Natural killer cell (primary cell): ENCODE measurements around the gene BATF2. TPM values are rescaled to one million over a fixed set of nuclear protein-coding genes. Genes with fewer than 3 reads are reported as not detected.
A peak's percentile ranks its signal among the peaks of the same experiment; 100 is the strongest.

Experiments used
- ATAC-seq, 3 donors: fragments of 150-1000 bp in 2 of 3; fragments of 200-7000 bp in 1 of 3; cut with Tn5 transposase; 1 replicate in 1 of 3; 2 replicates in 2 of 3; pipeline ENCODE4 v1.10.0; 2021; ENCODE audit warnings: mild to moderate bottlenecking in 2 of 3, moderate library complexity in 2 of 3
- DNase-seq, 2 donors: peaks; one replicate each; pipeline versions ENCODE4 v3.0.0 to v3.0.0-alpha.2; 2013 to 2021; ENCODE audit warnings: mixed read lengths in 1 of 2
- H3K27ac ChIP-seq: one replicate; pipeline ENCODE4 v1.5.1; 2013; ENCODE audit warnings: mild to moderate bottlenecking, low read length
- H3K27me3 ChIP-seq: one replicate; pipeline ENCODE4 v1.6.1; 2013; ENCODE audit warnings: low read length; ENCODE audit not compliant: control insufficient read depth, insufficient read depth
- H3K36me3 ChIP-seq: one replicate; pipeline ENCODE4 v1.6.1; 2013; ENCODE audit warnings: low read length; ENCODE audit not compliant: control insufficient read depth, insufficient read depth
- H3K4me1 ChIP-seq: one replicate; pipeline ENCODE4 v1.6.1; 2013; ENCODE audit warnings: low read length; ENCODE audit not compliant: control insufficient read depth, insufficient read depth
- H3K4me3 ChIP-seq: one replicate; pipeline ENCODE4 v1.5.1; 2013; ENCODE audit warnings: low read length
- H3K9me3 ChIP-seq: one replicate; pipeline ENCODE4 v1.6.1; 2013; ENCODE audit warnings: low read length; ENCODE audit not compliant: control insufficient read depth, insufficient read depth
- H3K27ac Mint-ChIP-seq, 2 donors: one replicate each; pipeline ENCODE4 v1.8.0; 2022; ENCODE audit warnings: mild to moderate bottlenecking in 2 of 2, mixed read lengths in 2 of 2, moderate library complexity in 1 of 2
- H3K27me3 Mint-ChIP-seq, 2 donors: one replicate each; pipeline ENCODE4 v1.8.0; 2022; ENCODE audit warnings: low read depth in 2 of 2, mixed read lengths in 2 of 2
- H3K36me3 Mint-ChIP-seq: one replicate; pipeline ENCODE4 v1.8.0; 2022; ENCODE audit warnings: mixed read lengths
- H3K4me1 Mint-ChIP-seq, 2 donors: one replicate each; pipeline ENCODE4 v1.8.0; 2022; ENCODE audit warnings: mixed read lengths in 2 of 2
- H3K4me3 Mint-ChIP-seq: one replicate; pipeline ENCODE4 v1.8.0; 2022; ENCODE audit warnings: mild to moderate bottlenecking, moderate library complexity, mixed read lengths
- H3K9me3 Mint-ChIP-seq, 2 donors: one replicate each; pipeline ENCODE4 v1.8.0; 2022; ENCODE audit warnings: mixed read lengths in 2 of 2
- WGBS: methylation state at CpG from one replicate; pipeline ENCODE4 v1.1.7; 2013; ENCODE audit warnings: missing lambda C conversion rate; ENCODE audit not compliant: insufficient coverage; 5-methylcytosine and 5-hydroxymethylcytosine counted together
- intact Hi-C: fragments of 100-400 bp; cut with micrococcal nuclease; formaldehyde crosslinking; loops from one replicate; pipeline ENCODE4 v1.14.2; 2022
- total RNA-seq, 4 donors: library from RNA; stranded (reverse); fragments of 120-200 nt in 1 of 4; gene quantifications; one replicate each; pipeline versions ENCODE4 v1.2.3 to v1.2.4, GENCODE V29; 2013 to 2022
- TF ChIP-seq, protein P1 (sequence below): fragments of 200-600 bp; IDR thresholded peaks from one replicate; pipeline ENCODE4 v1.8.0; 2022; ENCODE audit warnings: antibody characterized with exemption

BATF2 gene
- total RNA-seq, 3 donors from 2014 or later (not counting 1 experiment from before 2014, with no cell fraction given) = 0.30 TPM; not detected in 2

DNA sequence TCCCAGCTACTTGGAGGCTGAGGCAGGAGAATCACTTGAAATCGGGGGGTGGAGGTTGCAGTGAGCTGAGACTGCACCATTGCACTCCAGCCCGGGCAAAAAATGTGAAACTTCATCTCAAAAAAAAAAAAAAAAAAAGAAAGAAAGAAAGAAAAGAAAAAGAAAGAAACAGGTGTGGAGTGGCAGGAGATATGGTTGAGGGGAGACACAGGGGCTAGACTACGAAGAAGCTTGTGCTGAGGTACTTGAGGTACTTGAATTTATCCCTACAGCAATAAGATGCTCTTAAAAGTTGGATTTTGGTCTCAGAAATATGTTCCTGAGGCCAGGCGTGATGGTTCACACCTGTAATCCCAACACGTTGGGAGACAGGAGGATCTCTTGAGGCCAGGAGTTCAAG, 22.6 kb downstream of the BATF2 start:
- H3K36me3 ChIP-seq = no peaks in the 10 kb centered on the region
- H3K27ac ChIP-seq = no peak overlapping the region
- ATAC-seq = no peak
- H3K4me1 Mint-ChIP-seq = no peaks in the 10 kb centered on the region
- TF ChIP-seq, protein P1, sequence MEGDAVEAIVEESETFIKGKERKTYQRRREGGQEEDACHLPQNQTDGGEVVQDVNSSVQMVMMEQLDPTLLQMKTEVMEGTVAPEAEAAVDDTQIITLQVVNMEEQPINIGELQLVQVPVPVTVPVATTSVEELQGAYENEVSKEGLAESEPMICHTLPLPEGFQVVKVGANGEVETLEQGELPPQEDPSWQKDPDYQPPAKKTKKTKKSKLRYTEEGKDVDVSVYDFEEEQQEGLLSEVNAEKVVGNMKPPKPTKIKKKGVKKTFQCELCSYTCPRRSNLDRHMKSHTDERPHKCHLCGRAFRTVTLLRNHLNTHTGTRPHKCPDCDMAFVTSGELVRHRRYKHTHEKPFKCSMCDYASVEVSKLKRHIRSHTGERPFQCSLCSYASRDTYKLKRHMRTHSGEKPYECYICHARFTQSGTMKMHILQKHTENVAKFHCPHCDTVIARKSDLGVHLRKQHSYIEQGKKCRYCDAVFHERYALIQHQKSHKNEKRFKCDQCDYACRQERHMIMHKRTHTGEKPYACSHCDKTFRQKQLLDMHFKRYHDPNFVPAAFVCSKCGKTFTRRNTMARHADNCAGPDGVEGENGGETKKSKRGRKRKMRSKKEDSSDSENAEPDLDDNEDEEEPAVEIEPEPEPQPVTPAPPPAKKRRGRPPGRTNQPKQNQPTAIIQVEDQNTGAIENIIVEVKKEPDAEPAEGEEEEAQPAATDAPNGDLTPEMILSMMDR = no peak
- no peak for DNase-seq
- intact Hi-C loops = no loop called here
- H3K4me3 ChIP-seq = no peak overlapping the region
- no peaks in the 10 kb centered on the region for H3K36me3 Mint-ChIP-seq
- H3K27me3 ChIP-seq = peaks cover 6% of the 10 kb centered on the region
- H3K9me3 ChIP-seq = no peaks in the 10 kb centered on the region
- peaks cover 8% of the 10 kb centered on the region in 2 donors for H3K27me3 Mint-ChIP-seq
- H3K9me3 Mint-ChIP-seq = no peaks in the 10 kb centered on the region
- H3K27ac Mint-ChIP-seq = no peak overlapping the region
- 71% methylated on average over 5 of the region's 5 CpGs for WGBS
- no peak overlapping the region for H3K4me3 Mint-ChIP-seq
- peaks cover 22% of the 10 kb centered on the region for H3K4me1 ChIP-seq

DNA sequence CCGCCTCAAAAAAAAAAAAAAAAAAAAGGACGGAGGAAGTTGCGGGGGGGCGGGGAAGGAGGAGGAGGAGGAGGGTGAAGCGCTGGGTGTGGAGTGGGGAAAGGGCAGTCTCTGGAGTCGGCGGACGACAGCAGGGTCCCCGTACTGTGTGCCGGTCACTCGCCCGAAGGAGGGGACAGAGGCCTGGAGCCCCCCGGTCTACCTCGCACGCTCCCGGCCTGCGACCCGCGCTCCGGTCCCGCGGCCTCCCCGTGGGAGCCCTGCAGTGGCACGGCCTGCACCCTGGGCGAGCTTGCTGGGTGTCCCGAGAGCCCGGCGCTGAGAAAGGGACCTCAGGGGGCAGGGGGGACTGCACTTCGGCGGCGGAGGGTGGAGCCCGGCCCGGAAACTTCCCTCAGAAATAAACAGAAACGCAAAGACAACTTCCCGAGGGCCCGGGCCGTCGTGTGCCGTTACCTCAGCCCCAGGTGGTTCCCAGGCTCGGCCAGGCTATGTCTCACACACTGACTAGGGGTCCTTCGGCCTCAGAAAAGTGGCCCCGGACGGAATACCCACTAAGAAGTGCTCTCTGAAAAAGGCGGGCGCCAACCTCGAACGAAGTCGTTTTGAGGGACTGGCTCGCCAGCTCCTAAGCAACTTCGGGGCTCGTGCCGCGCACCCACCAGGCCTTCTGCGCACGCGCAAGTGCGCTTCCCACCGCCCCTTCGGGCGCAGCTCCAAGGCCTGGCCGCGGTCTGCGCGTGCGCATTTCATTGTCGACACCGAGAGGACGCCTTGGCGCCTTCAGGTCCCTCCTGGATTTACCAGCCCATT, 25.1 kb downstream of the BATF2 start, which contains the start of gene MAJIN:
Gene MAJIN, minus strand, starts transcription at position 688 of the 813 bp plus-strand sequence. CDS start 12,703 bp downstream, outside the sequence.
- Histone ChIP-seq H3K36me3 (no peaks in the 10 kb centered on the region), H3K27ac (peak within 1 kb of the TSS; percentile 51), H3K27me3 (peaks cover 6% of the 10 kb centered on the region), H3K4me3 (peak within 1 kb of the TSS; percentile 46), H3K9me3 (no peaks in the 10 kb centered on the region), H3K4me1 (peaks cover 22% of the 10 kb centered on the region)
- H3K9me3 Mint-ChIP-seq = no peaks in the 10 kb centered on the region
- H3K4me1 Mint-ChIP-seq = no peaks in the 10 kb centered on the region
- H3K36me3 Mint-ChIP-seq = no peaks in the 10 kb centered on the region
- no peak within 1 kb of the TSS for H3K27ac Mint-ChIP-seq
- peak within 1 kb of the TSS; percentile 42 for H3K4me3 Mint-ChIP-seq
- peak; percentile 73 to 87 (median 75) for ATAC-seq
- TF ChIP-seq, protein P1 = no peak
- intact Hi-C loops = no loop called here
- peak; percentile 56 to 95 for DNase-seq
- 22% methylated on average over 68 of the region's 69 CpGs for WGBS
- H3K27me3 Mint-ChIP-seq = peaks cover 8 to 14% of the 10 kb centered on the region in 2 donors

DNA sequence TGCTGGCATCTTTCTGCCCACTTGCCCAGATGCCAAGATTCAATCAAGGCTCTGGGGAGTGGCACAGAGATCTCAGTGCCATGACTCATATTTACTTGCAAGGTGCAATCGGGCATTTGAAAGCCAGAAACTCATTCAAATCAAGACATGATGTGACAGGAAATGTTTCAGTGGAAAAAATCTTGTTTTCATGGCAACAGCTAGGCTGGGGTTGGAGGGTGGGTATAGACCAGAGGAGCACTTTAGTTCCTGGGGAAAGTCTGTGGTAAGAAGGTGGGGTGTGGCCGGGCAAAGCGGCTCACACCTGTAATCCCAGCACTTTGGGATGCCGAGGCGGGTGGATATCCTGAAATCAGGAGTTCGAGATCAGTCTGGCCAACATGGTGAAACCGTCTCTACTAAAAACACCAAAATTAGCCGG, 26.0 kb downstream of the BATF2 start:
- Mint-ChIP-seq H3K27ac (no peak overlapping the region), H3K36me3 (no peaks in the 10 kb centered on the region), H3K27me3 (peaks cover 8 to 14% of the 10 kb centered on the region in 2 donors), H3K4me3 (no peak overlapping the region), H3K4me1 (no peaks in the 10 kb centered on the region), H3K9me3 (no peaks in the 10 kb centered on the region)
- H3K27ac ChIP-seq = no peak overlapping the region
- no peaks in the 10 kb centered on the region for H3K9me3 ChIP-seq
- no peak overlapping the region for H3K4me3 ChIP-seq
- no peaks in the 10 kb centered on the region for H3K36me3 ChIP-seq
- TF ChIP-seq, protein P1 = no peak
- DNase-seq (peak in 1 of 2 donors; percentile 27), ATAC-seq (no peak)
- peaks cover 6% of the 10 kb centered on the region for H3K27me3 ChIP-seq
- peaks cover 22% of the 10 kb centered on the region for H3K4me1 ChIP-seq
- 81% methylated on average over 8 of the region's 8 CpGs for WGBS
- intact Hi-C loops = no loop called here
